Naive B cell (primary cell): ENCODE data around the gene DDX59. TPM values are rescaled to one million over a fixed set of nuclear protein-coding genes. Genes with fewer than 3 reads are reported as not detected.

Source experiments
- ATAC-seq, 2 donors: fragments of 150-1000 bp; cut with Tn5 transposase; 2 replicates each; pipeline ENCODE4 v1.10.0; 2021; ENCODE audit warnings: low read depth in 2 of 2, mild to moderate bottlenecking in 2 of 2, moderate library complexity in 2 of 2
- DNase-seq: peaks from one replicate; pipeline ENCODE4 v3.0.0; 2022
- H3K27ac Mint-ChIP-seq, 6 donors: one replicate each; pipeline ENCODE4 v1.8.0; 2020 to 2022; ENCODE audit warnings: mild to moderate bottlenecking in 6 of 6, mixed read lengths in 6 of 6, moderate library complexity in 5 of 6, inconsistent platforms in 2 of 6
- H3K27me3 Mint-ChIP-seq, 3 donors: one replicate each; pipeline ENCODE4 v1.8.0; 2021 to 2022; ENCODE audit warnings: mixed read lengths in 3 of 3, mild to moderate bottlenecking in 1 of 3
- H3K36me3 Mint-ChIP-seq, 2 donors: one replicate each; pipeline ENCODE4 v1.8.0; 2020 to 2022; ENCODE audit warnings: mixed read lengths in 2 of 2, inconsistent platforms in 1 of 2, mild to moderate bottlenecking in 1 of 2
- H3K4me1 Mint-ChIP-seq, 3 donors: one replicate each; pipeline ENCODE4 v1.8.0; 2020 to 2022; ENCODE audit warnings: mixed read lengths in 3 of 3, inconsistent platforms in 1 of 3, mild to moderate bottlenecking in 1 of 3, moderate library complexity in 1 of 3
- H3K4me3 Mint-ChIP-seq, 8 donors: one replicate each; pipeline ENCODE4 v1.8.0; 2020 to 2022; ENCODE audit warnings: mild to moderate bottlenecking in 8 of 8, mixed read lengths in 8 of 8, moderate library complexity in 8 of 8, inconsistent platforms in 2 of 8
- H3K9me3 Mint-ChIP-seq, 7 donors: one replicate each; pipeline ENCODE4 v1.8.0; 2020 to 2022; ENCODE audit warnings: mixed read lengths in 7 of 7, mild to moderate bottlenecking in 5 of 7, inconsistent platforms in 2 of 7, moderate library complexity in 1 of 7
- polyA plus RNA-seq, 6 donors: library from polyadenylated mRNA; unstranded; fragments of 300-500 nt; fragmentation: Illumina TruSeq; gene quantifications; one replicate each; pipeline ENCODE4 v1.2.3, GENCODE V29; 2021; ENCODE audit warnings: low read depth in 6 of 6

DDX59 gene
- polyA plus RNA-seq, 6 donors from 2014 or later = 14.5 to 24.8 (median 20.4) TPM

- Mint-ChIP-seq H3K4me3 (no peak overlapping the region), H3K4me1 (no peaks in the 10 kb centered on the region), H3K27me3 (peaks cover 0 to 5% (median 0%) of the 10 kb centered on the region in 3 donors), H3K9me3 (no peaks in the 10 kb centered on the region), H3K27ac (no peak overlapping the region), H3K36me3 (no peaks in the 10 kb centered on the region)
- ATAC-seq (no peak), DNase-seq (no peak)
Measured at GRCh38 chr1:200610846-200611245, 58.9 kb downstream of the DDX59 start.

- DNase-seq = no peak
- Mint-ChIP-seq H3K4me1 (no peaks in the 10 kb centered on the region), H3K27me3 (no peaks in the 10 kb centered on the region), H3K27ac (no peak overlapping the region), H3K4me3 (no peak overlapping the region), H3K9me3 (no peaks in the 10 kb centered on the region), H3K36me3 (no peaks in the 10 kb centered on the region)
- ATAC-seq = no peak
Measured at GRCh38 chr1:200602632-200603031, 67.1 kb downstream of the DDX59 start.

Other genes starting within 250 kb of the DDX59 start
- gene KIF14, start 49.2 kb downstream of the DDX59 start, polyA plus RNA-seq = not detected
- gene CAMSAP2, start 69.0 kb upstream of the DDX59 start, polyA plus RNA-seq = under 1 TPM in 1 of 6 donors, not detected in 5; 0.04 TPM
- gene GPR25, start 203.1 kb upstream of the DDX59 start, polyA plus RNA-seq = under 1 TPM in 2 of 6 donors, not detected in 4; 0.26 to 0.29 TPM
- gene INAVA, start 225.0 kb upstream of the DDX59 start, polyA plus RNA-seq = not detected